HCT116 (cell line): ENCODE data around the gene KIAA1586.

Source experiments
- CBX3 ChIP-seq: IDR thresholded peaks from 2 replicates; pipeline ENCODE4 v1.6.1; 2012; ENCODE audit warnings: low read depth
- ELF1 ChIP-seq: IDR thresholded peaks from 2 replicates; pipeline ENCODE4 v1.6.1; 2012; ENCODE audit warnings: low read depth, borderline replicate concordance
- EZH2 ChIP-seq: fragments of 200-600 bp; sonication (generic); IDR thresholded peaks from 2 replicates; pipeline ENCODE4 v1.6.1; 2017; ENCODE audit warnings: antibody characterized with exemption, mixed run types
- EZH2phosphoT487 ChIP-seq: fragments of 200-600 bp; IDR thresholded peaks from 2 replicates; pipeline ENCODE4 v1.6.1; 2018; ENCODE audit warnings: antibody characterized with exemption, borderline replicate concordance
- POLR2A ChIP-seq: IDR thresholded peaks from 2 replicates; pipeline ENCODE4 v1.7.0; 2011; ENCODE audit warnings: borderline replicate concordance; ENCODE audit not compliant: insufficient read depth, insufficient read length; ENCODE audit errors: extremely low read depth
- POLR2AphosphoS5 ChIP-seq: IDR thresholded peaks from 2 replicates; pipeline ENCODE4 v1.6.1; 2011; ENCODE audit warnings: mild to moderate bottlenecking, low read depth, low read length, moderate library complexity
- TCF7L2 ChIP-seq: IDR thresholded peaks from 2 replicates; pipeline ENCODE4 v1.7.0; 2011; ENCODE audit warnings: borderline replicate concordance, inconsistent platforms; ENCODE audit not compliant: insufficient read depth, insufficient read length; ENCODE audit errors: extremely low read depth
- YY1 ChIP-seq: IDR thresholded peaks from 2 replicates; pipeline ENCODE4 v1.6.1; 2011; ENCODE audit warnings: low read length, low read depth, moderate library complexity, mild to moderate bottlenecking; ENCODE audit not compliant: insufficient replicate concordance; ENCODE audit errors: extremely low read depth
- ZNF274 ChIP-seq: fragments of 200-500 bp; sonication (Bioruptor generic); IDR thresholded peaks from 2 replicates; pipeline ENCODE4 v1.6.1; 2014; ENCODE audit warnings: mild to moderate bottlenecking, low read depth, low read length, inconsistent platforms
- TF ChIP-seq, protein P1 (sequence below), 3 experiments: fragments of 200-600 bp in 1 of 3; sonication (generic) in 1 of 3; IDR thresholded peaks in 2 of 3; conservative IDR thresholded peaks in 1 of 3; 2 replicates each; pipeline ENCODE4 v1.5.1; 2012 to 2017; ENCODE audit warnings: low read depth in 2 of 3, low read length in 2 of 3, antibody characterized with exemption in 1 of 3, borderline replicate concordance in 1 of 3, control low read depth in 1 of 3, mild to moderate bottlenecking in 1 of 3, mixed read lengths in 1 of 3, mixed run types in 1 of 3, moderate library complexity in 1 of 3; ENCODE audit not compliant: insufficient read depth in 1 of 3
- TF ChIP-seq, protein P2 (sequence below): IDR thresholded peaks from 2 replicates; pipeline ENCODE4 v1.6.1; 2012

DNA sequence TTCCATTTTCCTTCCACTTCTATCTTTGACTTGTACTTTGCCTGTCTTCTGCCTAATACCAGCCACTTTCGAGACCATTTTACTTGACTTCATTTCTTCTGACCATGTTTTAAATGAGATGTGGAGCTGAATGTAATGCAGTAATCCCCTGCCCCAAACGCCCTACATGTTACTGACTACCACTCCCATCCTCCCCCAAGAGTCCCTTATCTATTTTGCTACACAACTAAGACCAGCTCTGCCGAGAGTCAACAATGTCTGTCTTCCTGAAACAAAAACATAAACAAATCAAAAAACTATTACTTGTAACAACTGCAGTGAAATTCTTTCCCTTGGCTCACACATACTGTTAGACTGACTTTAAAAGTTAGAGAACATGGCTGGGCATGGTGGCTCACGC, 27.1 kb upstream of the KIAA1586 start:
- TF ChIP-seq ZNF274: no peak
- TF ChIP-seq, protein P1, sequence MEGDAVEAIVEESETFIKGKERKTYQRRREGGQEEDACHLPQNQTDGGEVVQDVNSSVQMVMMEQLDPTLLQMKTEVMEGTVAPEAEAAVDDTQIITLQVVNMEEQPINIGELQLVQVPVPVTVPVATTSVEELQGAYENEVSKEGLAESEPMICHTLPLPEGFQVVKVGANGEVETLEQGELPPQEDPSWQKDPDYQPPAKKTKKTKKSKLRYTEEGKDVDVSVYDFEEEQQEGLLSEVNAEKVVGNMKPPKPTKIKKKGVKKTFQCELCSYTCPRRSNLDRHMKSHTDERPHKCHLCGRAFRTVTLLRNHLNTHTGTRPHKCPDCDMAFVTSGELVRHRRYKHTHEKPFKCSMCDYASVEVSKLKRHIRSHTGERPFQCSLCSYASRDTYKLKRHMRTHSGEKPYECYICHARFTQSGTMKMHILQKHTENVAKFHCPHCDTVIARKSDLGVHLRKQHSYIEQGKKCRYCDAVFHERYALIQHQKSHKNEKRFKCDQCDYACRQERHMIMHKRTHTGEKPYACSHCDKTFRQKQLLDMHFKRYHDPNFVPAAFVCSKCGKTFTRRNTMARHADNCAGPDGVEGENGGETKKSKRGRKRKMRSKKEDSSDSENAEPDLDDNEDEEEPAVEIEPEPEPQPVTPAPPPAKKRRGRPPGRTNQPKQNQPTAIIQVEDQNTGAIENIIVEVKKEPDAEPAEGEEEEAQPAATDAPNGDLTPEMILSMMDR (IDR thresholded peaks at IDR 0.05 in 2 of 3, conservative IDR thresholded peaks at IDR 0.05 in 1 of 3; ENCODE audit: borderline replicate concordance in 1 of 3, insufficient read depth in 1 of 3, low read depth in 2 of 3, low read length in 2 of 3): no peak
- TF ChIP-seq POLR2AphosphoS5: no peak
- TF ChIP-seq POLR2A: no peak
- TF ChIP-seq, protein P2, sequence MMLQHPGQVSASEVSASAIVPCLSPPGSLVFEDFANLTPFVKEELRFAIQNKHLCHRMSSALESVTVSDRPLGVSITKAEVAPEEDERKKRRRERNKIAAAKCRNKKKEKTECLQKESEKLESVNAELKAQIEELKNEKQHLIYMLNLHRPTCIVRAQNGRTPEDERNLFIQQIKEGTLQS: no peak
- TF ChIP-seq EZH2phosphoT487: no peak
- TF ChIP-seq ELF1: no peak
- TF ChIP-seq CBX3: no peak
- TF ChIP-seq EZH2: no peak
- no peak for TF ChIP-seq YY1
- no peak for TF ChIP-seq TCF7L2
